LNCAP (cell line): Measurements from ENCODE around the gene NNMT.

ENCODE experiments used
- CTCF ChIP-seq: fragments of 450-650 bp; IDR thresholded peaks from 2 replicates; pipeline ENCODE4 v1.5.1; 2017; ENCODE audit warnings: mild to moderate bottlenecking

The NNMT gene

GRCh38 chr11:114281388-114281956, 14.7 kb upstream of the NNMT start:
- TF ChIP-seq CTCF = no peak

- no peak for TF ChIP-seq CTCF
Observed at GRCh38 chr11:114282488-114282887, 13.7 kb upstream of the NNMT start.

- TF ChIP-seq CTCF = no peak
Observed at GRCh38 chr11:114283422-114283821, 12.8 kb upstream of the NNMT start.

- no peak for TF ChIP-seq CTCF
Observed at GRCh38 chr11:114284021-114284420, 12.2 kb upstream of the NNMT start.

- TF ChIP-seq CTCF = no peak
Observed at GRCh38 chr11:114284914-114285313, 11.3 kb upstream of the NNMT start.

- TF ChIP-seq CTCF = no peak
Observed at GRCh38 chr11:114285599-114285998, 10.6 kb upstream of the NNMT start.

- TF ChIP-seq CTCF = no peak
Observed at GRCh38 chr11:114286229-114286628, 10.0 kb upstream of the NNMT start.

GRCh38 chr11:114287154-114287553, 9.0 kb upstream of the NNMT start:
- no peak for TF ChIP-seq CTCF
